IPS-NIHi7 (cell line): ENCODE results near the gene GSTM2.
"Not testable (repeated sequence)": the region's sequence is repeated elsewhere in the genome, so short reads cannot be mapped to it uniquely, and the experiment has no call there.

Experiments
- DNase-seq: peaks from one replicate; pipeline ENCODE4 v3.0.0; 2012; ENCODE audit warnings: mixed read lengths; ENCODE audit errors: extremely low spot score

The GSTM2 gene

GRCh38 chr1:109677459-109677858 lies 9.6 kb downstream of the GSTM2 start:
- DNase-seq, result peak; percentile 0

- DNase-seq, result not testable (repeated sequence)
Measured at GRCh38 chr1:109678637-109679036, 10.8 kb downstream of the GSTM2 start.

DNA sequence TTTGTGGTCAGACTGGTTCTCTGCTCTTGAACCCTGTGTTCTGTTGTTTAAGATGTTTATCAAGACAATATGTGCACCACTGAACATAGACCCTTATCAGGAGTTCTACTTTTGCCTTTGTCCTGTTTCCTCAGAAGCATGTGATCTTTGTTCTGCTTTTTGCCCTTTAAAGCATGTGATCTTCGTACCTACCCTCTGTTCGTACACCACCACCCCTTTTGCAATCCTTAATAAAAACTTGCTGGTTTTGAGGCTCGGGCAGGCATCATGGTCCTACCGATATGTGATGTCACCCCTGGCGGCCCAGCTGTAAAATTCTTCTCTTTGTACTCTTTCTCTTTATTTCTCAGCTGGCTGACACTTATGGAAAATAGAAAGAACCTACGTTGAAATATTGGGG lies 16.9 kb downstream of the GSTM2 start:
- not testable (repeated sequence) for DNase-seq

DNA sequence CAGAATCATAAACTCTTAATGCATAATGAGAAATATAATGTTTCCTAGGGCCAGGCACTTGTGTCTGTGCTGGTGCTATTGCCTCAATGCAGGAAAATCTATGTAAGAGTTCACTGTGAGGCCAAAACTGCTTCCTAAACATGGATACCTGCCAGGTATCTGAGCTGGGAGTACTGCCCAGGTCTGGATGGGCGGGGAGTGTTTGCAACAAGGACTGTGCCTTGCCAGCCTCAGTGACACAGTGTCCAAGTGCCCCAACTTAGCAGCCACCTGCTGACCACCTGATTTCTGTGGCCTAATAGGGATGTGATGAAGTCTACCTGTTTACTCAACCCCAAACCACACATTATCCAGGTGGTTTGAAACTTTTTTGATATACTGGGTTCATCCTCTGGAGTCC lies 17.5 kb downstream of the GSTM2 start:
- not testable (repeated sequence) for DNase-seq

DNA sequence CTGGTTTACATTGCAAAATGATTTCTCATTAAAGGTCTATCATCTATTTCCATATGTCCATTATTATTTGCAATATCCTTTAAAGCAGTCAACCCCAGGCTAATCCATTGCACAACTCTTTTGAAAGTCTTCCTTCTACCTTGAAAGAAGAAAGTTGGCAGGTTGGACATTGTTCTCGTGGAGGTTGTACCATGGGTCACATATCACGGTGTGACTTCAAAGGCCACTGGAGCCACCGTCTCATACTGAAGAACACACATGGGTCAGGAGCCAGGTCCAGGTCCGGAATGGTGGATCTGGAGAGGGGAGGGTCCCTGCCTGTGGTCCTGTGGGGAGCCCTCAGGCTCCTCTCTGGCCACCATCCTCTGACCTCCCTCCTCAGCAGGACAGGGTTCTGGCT lies 18.0 kb downstream of the GSTM2 start:
- DNase-seq, result not testable (repeated sequence)

DNA sequence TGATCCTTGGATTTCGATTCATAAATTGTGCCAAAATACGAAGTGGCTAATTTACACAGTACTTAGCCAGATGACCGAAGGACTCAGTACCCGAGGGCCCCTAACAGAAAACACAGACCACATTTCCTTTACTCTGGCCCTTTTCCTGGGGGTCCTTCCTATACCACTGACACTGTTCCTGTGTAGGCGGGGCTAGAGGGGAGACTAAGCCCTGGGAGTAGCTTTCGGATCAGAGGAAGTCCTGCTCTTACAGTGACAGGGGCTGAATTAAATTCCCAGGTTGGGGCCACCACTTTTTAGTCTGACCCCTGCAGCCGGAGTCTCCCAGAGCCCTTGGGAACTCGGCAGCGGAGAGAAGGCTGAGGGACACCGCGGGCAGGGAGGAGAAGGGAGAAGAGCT lies 19.3 kb downstream of the GSTM2 start:
- DNase-seq, result not testable (repeated sequence)

GRCh38 chr1:109687641-109688499 lies 20.0 kb downstream of the GSTM2 start, which contains the start of gene GSTM1:
Gene GSTM1 (plus strand): TSS chr1:109687817. CDS start chr1:109687874, 57 bp downstream.
- DNase-seq, result no peak

DNA sequence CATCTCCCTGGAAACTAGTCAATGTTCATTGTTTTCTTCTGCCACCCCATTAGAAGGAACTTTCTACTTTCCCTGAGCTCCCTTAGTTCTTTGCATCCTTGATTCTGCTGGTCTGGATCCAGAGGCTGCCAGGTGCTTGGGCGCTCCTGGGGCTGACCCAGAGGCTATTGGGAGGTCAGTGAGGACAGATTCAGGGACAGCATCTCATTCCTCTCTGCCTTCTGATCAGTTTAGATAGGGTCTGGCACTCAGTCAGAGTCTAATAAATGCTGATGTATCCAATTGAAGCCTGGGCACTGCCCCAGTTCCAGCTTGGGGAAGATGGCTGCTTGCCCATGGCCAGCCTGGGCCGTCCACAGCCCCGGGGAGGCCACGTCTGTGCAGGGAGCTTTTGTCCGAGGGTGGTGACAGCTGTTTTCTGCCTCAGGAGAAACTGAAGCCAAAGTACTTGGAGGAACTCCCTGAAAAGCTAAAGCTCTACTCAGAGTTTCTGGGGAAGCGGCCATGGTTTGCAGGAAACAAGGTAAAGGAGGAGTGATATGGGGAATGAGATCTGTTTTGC lies 22.1 kb downstream of the GSTM2 start:
- DNase-seq, result no peak

- DNase-seq, result no peak
Measured at GRCh38 chr1:109691759-109692158, 23.9 kb downstream of the GSTM2 start.

DNA sequence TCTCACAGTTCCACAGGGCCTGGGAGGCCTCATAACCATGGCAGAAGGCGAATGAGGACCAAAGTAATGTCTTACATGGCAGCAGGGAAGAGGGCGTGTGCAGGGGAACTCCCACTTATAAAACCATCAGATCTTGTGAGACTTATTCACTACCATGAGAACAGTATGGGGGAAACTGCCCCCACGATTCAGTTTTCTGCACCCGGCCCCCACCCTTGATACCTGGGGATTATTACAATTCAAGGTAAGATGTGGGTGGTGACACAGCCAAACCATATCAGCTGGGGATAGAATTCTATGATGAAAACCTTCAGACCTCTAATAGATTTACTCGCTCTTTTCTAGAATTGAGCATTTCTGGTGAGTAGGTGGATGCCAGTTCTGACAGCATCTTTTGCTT lies 26.5 kb downstream of the GSTM2 start:
- DNase-seq, result not testable (repeated sequence)

- DNase-seq, result not testable (repeated sequence)
Measured at GRCh38 chr1:109695138-109695537, 27.3 kb downstream of the GSTM2 start.

- DNase-seq, result no peak
Measured at GRCh38 chr1:109697066-109697465, 29.2 kb downstream of the GSTM2 start.

DNA sequence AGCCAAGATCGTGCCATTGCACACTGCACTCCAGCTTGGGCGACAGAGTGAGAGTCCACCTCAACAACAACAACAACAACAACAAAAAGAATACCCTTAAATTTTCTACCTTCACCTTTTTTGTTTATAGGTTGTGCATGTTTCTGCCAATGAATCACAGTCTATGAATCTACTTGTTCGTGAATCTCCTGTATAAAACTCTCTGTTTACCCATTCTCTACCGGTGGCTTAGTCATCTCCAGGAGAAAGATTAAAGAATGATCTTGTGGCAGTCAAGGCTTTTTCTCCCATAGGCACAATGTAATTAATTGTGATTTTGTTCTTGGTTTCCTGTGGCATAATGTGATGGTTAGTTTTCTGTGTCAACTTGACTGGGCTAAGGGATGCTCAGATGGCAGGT lies 30.0 kb downstream of the GSTM2 start:
- not testable (repeated sequence) for DNase-seq

DNA sequence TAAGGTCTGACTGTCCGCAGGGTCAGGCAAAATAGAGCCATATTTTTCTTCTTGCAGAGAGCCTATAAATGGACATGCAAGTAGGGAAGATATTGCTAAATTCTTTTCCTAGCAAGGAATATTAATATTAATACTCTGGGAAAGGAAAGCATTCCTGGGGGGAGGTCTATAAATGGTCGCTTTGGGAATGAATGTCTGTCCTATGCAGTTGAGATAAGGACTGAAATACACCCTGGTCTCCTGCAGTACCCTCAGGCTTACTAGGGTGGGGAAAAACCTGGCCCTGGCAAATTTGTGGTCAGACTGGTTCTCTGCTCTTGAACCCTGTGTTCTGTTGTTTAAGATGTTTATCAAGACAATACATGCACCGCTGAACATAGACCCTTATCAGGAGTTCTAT lies 35.1 kb downstream of the GSTM2 start:
- DNase-seq, result not testable (repeated sequence)

- DNase-seq, result peak; percentile 22
Measured at GRCh38 chr1:109704173-109704572, 36.3 kb downstream of the GSTM2 start.

GRCh38 chr1:109705411-109705810 lies 37.6 kb downstream of the GSTM2 start:
- DNase-seq, result peak; percentile 0

DNA sequence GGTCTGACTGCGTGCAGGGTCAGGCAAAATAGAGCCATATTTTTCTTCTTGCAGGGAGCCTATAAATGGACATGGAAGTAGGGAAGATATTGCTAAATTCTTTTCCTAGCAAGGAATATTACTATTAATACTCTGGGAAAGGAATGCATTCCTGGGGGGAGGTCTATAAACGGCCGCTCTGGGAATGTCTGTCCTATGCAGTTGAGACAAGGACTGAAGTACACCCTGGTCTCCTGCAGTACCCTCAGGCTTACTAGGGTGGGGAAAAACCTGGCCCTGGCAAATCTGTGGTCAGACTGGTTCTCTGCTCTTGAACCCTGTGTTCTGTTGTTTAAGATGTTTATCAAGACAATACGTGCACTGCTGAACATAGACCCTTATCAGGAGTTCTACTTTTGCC lies 41.1 kb downstream of the GSTM2 start:
- not testable (repeated sequence) for DNase-seq

- not testable (repeated sequence) for DNase-seq
Measured at GRCh38 chr1:109709822-109710221, 42.0 kb downstream of the GSTM2 start.

GRCh38 chr1:109711593-109712320 lies 43.9 kb downstream of the GSTM2 start, which contains the start of gene GSTM5:
Gene GSTM5 (plus strand): TSS chr1:109712251. CDS start chr1:109712313, 62 bp downstream.
- DNase-seq, result peak; percentile 12

DNA sequence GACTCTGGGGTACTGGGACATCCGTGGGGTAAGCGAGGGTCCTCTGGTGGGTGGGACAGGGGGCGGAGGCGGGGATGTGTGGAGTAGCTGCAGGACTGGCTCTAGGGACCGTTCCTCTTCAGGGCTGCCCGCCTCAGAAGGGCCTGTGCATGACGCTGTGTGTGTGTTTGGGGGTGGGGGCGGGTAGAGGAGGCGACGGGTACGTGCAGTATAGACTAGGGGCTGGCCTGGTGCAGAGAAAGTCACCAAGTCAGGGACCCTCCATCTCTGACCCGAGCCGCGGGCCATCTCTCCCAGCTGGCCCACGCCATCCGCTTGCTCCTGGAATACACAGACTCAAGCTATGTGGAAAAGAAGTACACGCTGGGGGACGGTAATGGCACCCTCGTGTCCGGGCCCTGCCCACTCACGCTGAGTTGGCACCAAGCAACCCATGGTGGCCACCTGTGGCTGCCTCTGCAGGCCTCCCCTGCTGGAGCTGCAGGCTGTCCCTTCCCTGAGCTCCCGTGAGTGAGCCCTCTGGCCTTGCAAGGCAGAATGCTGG lies 44.5 kb downstream of the GSTM2 start:
- DNase-seq, result peak; percentile 1

GRCh38 chr1:109713636-109714035 lies 45.8 kb downstream of the GSTM2 start:
- peak; percentile 1 for DNase-seq
